WTC11 (cell line): ENCODE measurements around the gene HNF1B. TPM values are rescaled to one million over a fixed set of nuclear protein-coding genes. Genes with fewer than 3 reads are reported as not detected.

Experiments
- ATAC-seq: fragments of 200-7000 bp; cut with Tn5 transposase; 2 replicates; pipeline ENCODE4 v1.10.0; 2021; ENCODE audit warnings: mild to moderate bottlenecking, moderate library complexity
- CTCF ChIA-PET: fragments of 300-600 bp; sonication (Branson Sonifier 250); formaldehyde crosslinking; loops from one replicate; lab custom pipeline; 2021; ENCODE audit warnings: antibody characterized with exemption; lab: Charles Lee
- POLR2A ChIA-PET: fragments of 350-600 bp; sonication (Branson Sonifier 250); formaldehyde crosslinking; loops from one replicate; lab custom pipeline; 2021; ENCODE audit warnings: antibody characterized with exemption; lab: Charles Lee
- DNase-seq: peaks from one replicate; pipeline ENCODE4 v3.0.0; 2021; ENCODE audit warnings: low spot score
- H3K27ac Mint-ChIP-seq: 2 replicates; pipeline ENCODE4 v1.8.0; 2021; ENCODE audit warnings: mixed read lengths
- H3K27me3 Mint-ChIP-seq: 2 replicates; pipeline ENCODE4 v1.8.0; 2021; ENCODE audit warnings: low read depth, mild to moderate bottlenecking, moderate library complexity, mixed read lengths
- H3K36me3 Mint-ChIP-seq: 2 replicates; pipeline ENCODE4 v1.8.0; 2021; ENCODE audit warnings: mixed read lengths
- H3K4me1 Mint-ChIP-seq: 2 replicates; pipeline ENCODE4 v1.8.0; 2022; ENCODE audit warnings: mixed read lengths
- H3K4me3 Mint-ChIP-seq: 2 replicates; pipeline ENCODE4 v1.8.0; 2021; ENCODE audit warnings: mild to moderate bottlenecking, moderate library complexity, mixed read lengths
- H3K9me3 Mint-ChIP-seq: 2 replicates; pipeline ENCODE4 v1.8.0; 2021; ENCODE audit warnings: mixed read lengths
- ARID4B ChIP-seq: sonication (generic); formaldehyde crosslinking; IDR thresholded peaks from 2 replicates; pipeline ENCODE4 v1.8.0; 2023; ENCODE audit warnings: missing genetic modification reagents, mild to moderate bottlenecking, borderline replicate concordance
- CDX4 ChIP-seq: fragments of 250-450 bp; sonication (Bioruptor Pico); IDR thresholded peaks from 2 replicates; pipeline ENCODE4 v1.9.0; 2021; ENCODE audit warnings: moderate library complexity, mild to moderate bottlenecking, inconsistent platforms, borderline replicate concordance
- FOXK1 ChIP-seq: sonication (generic); formaldehyde crosslinking; IDR thresholded peaks from 2 replicates; pipeline ENCODE4 v1.8.0; 2022; ENCODE audit warnings: mild to moderate bottlenecking, moderate library complexity, missing genetic modification reagents
- GABPB1 ChIP-seq: sonication (generic); formaldehyde crosslinking; IDR thresholded peaks from 2 replicates; pipeline ENCODE4 v1.8.1; 2023; ENCODE audit warnings: mild to moderate bottlenecking, missing genetic modification reagents
- GRHL2 ChIP-seq: fragments of 250-450 bp; sonication (Bioruptor Pico); IDR thresholded peaks from 2 replicates; pipeline ENCODE4 v1.8.0; 2022; ENCODE audit warnings: mild to moderate bottlenecking, moderate library complexity; ENCODE audit not compliant: insufficient replicate concordance, severe bottlenecking
- GTF2I ChIP-seq: fragments of 250-450 bp; sonication (Bioruptor Pico); conservative IDR thresholded peaks from 2 replicates; pipeline ENCODE4 v1.4.0; 2021; ENCODE audit warnings: mild to moderate bottlenecking
- JUN ChIP-seq: sonication (generic); formaldehyde crosslinking; IDR thresholded peaks from 2 replicates; pipeline ENCODE4 v1.8.0; 2023; ENCODE audit warnings: mild to moderate bottlenecking, missing genetic modification reagents
- RORB ChIP-seq: fragments of 250-450 bp; sonication (Bioruptor Pico); IDR thresholded peaks from 2 replicates; pipeline ENCODE4 v1.9.0; 2021; ENCODE audit warnings: mild to moderate bottlenecking
- SOX15 ChIP-seq: fragments of 250-450 bp; sonication (Bioruptor Pico); IDR thresholded peaks from 2 replicates; pipeline ENCODE4 v1.9.0; 2021; ENCODE audit warnings: mild to moderate bottlenecking
- TP53 ChIP-seq: sonication (generic); formaldehyde crosslinking; IDR thresholded peaks from 2 replicates; pipeline ENCODE4 v1.8.1; 2023; ENCODE audit warnings: mild to moderate bottlenecking, missing genetic modification reagents
- ZBTB21 ChIP-seq: sonication (generic); formaldehyde crosslinking; IDR thresholded peaks from 2 replicates; pipeline ENCODE4 v1.8.1; 2023; ENCODE audit warnings: mild to moderate bottlenecking, missing genetic modification reagents, borderline replicate concordance
- ZNF423 ChIP-seq: fragments of 250-450 bp; sonication (Bioruptor Pico); IDR thresholded peaks from 2 replicates; pipeline ENCODE4 v2.1.2; 2022; ENCODE audit warnings: mild to moderate bottlenecking, moderate library complexity
- total RNA-seq: library from RNA; stranded (reverse); gene quantifications from 3 replicates; pipeline ENCODE4 v1.2.3, GENCODE V29; 2021
- TF ChIP-seq, protein P1 (sequence below): fragments of 250-450 bp; sonication (Bioruptor Pico); conservative IDR thresholded peaks from 2 replicates; pipeline ENCODE4 v1.9.0; 2021; ENCODE audit warnings: mild to moderate bottlenecking
- TF ChIP-seq, protein P2 (sequence below): fragments of 250-450 bp; sonication (Bioruptor Pico); IDR thresholded peaks from 2 replicates; pipeline ENCODE4 v1.9.0; 2021; ENCODE audit warnings: mild to moderate bottlenecking
- TF ChIP-seq, protein P3 (sequence below): fragments of 250-450 bp; sonication (Bioruptor Pico); IDR thresholded peaks from 2 replicates; pipeline ENCODE4 v1.9.0; 2021; ENCODE audit warnings: mild to moderate bottlenecking
- TF ChIP-seq, protein P4 (sequence below): sonication (generic); formaldehyde crosslinking; conservative IDR thresholded peaks from 2 replicates; pipeline ENCODE4 v1.8.1; 2023; ENCODE audit warnings: mild to moderate bottlenecking, low read depth, missing genetic modification reagents, moderate library complexity

Gene HNF1B
- total RNA-seq, 1 experiment from 2014 or later, result 0.26 TPM

DNA sequence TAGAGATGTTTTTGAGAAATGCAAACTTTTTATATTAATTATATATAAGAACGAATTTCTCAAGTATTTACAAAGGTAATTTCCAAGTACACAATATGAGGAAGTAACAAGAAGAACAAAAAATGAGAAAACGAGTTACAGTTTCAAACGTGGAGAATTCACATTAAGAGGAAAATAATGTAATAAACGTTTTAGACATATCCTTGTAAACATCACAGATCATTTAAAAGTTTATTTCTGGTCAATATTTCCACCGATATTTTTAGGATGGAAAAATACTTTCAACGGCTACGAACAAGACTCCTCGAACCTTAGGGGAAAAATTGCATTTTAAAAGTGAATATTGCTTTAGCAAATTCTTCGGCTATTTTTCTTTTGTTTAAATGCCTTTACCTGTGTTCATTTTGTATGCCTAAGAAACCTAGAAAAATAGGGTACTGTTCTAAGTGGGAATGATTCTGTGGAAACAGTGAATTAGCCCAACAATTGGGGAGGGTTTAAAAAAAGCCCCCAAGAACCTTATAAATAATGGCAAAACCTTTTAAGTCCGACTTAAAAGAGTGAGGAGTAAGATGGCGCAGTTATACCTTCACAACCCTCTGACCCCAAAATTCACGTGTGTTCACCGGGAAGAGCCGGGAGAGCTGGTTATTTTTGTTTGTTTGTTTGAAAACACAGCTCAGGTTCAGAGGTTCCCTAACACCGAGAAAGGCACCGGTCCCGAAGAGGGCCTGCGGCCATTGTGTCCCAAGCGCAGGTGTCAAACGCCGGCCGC is 3.3 kb downstream of the HNF1B start:
- no peak overlapping the region for H3K27ac Mint-ChIP-seq
- TF ChIP-seq ARID4B (no peak), SOX15 (CRISPR knock-in tag) (no peak), ZNF423 (CRISPR knock-in tag) (no peak), ZBTB21 (CRISPR knock-in tag) (no peak), FOXK1 (CRISPR knock-in tag) (no peak), RORB (CRISPR knock-in tag) (no peak), GABPB1 (CRISPR knock-in tag) (no peak), JUN (CRISPR knock-in tag) (no peak), GTF2I (CRISPR knock-in tag) (no peak), GRHL2 (CRISPR knock-in tag) (no peak), TP53 (no peak), CDX4 (CRISPR knock-in tag) (no peak)
- TF ChIP-seq, protein P1, sequence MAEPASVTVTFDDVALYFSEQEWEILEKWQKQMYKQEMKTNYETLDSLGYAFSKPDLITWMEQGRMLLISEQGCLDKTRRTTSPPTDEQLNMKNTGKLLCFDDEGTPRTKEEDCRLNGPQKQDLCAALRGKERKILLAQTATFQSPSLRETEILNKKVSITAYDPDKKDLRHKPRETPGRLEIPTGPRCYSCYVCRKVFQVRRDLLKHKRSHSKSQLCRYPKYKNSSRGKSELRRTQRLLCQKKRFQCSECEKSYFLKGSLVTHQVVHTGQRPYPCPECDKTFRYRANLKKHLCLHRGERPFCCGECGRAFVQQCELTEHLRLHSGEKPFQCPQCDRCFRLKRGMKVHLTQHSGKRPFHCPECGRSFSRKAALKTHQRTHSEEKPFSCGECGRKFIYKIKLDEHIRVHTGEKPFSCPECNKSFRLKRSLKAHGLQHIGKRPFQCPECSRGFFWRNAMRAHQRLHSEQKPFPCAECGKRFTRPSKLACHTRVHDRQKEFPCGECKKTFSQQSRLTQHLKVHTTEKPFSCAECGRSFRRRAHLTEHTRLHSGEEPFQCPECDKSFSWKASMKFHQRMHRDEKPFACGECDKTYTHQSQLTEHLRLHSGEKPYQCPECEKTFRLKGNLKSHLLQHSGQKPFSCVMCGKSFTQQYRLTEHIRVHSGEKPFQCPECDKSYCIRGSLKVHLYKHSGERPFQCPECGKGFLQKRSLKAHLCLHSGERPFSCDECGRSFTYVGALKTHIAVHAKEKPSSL (CRISPR knock-in tag), result no peak
- TF ChIP-seq, protein P2, sequence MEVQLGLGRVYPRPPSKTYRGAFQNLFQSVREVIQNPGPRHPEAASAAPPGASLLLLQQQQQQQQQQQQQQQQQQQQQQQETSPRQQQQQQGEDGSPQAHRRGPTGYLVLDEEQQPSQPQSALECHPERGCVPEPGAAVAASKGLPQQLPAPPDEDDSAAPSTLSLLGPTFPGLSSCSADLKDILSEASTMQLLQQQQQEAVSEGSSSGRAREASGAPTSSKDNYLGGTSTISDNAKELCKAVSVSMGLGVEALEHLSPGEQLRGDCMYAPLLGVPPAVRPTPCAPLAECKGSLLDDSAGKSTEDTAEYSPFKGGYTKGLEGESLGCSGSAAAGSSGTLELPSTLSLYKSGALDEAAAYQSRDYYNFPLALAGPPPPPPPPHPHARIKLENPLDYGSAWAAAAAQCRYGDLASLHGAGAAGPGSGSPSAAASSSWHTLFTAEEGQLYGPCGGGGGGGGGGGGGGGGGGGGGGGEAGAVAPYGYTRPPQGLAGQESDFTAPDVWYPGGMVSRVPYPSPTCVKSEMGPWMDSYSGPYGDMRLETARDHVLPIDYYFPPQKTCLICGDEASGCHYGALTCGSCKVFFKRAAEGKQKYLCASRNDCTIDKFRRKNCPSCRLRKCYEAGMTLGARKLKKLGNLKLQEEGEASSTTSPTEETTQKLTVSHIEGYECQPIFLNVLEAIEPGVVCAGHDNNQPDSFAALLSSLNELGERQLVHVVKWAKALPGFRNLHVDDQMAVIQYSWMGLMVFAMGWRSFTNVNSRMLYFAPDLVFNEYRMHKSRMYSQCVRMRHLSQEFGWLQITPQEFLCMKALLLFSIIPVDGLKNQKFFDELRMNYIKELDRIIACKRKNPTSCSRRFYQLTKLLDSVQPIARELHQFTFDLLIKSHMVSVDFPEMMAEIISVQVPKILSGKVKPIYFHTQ (CRISPR knock-in tag), result no peak
- TF ChIP-seq, protein P3, sequence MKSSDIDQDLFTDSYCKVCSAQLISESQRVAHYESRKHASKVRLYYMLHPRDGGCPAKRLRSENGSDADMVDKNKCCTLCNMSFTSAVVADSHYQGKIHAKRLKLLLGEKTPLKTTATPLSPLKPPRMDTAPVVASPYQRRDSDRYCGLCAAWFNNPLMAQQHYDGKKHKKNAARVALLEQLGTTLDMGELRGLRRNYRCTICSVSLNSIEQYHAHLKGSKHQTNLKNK (CRISPR knock-in tag), result no peak
- TF ChIP-seq, protein P4, sequence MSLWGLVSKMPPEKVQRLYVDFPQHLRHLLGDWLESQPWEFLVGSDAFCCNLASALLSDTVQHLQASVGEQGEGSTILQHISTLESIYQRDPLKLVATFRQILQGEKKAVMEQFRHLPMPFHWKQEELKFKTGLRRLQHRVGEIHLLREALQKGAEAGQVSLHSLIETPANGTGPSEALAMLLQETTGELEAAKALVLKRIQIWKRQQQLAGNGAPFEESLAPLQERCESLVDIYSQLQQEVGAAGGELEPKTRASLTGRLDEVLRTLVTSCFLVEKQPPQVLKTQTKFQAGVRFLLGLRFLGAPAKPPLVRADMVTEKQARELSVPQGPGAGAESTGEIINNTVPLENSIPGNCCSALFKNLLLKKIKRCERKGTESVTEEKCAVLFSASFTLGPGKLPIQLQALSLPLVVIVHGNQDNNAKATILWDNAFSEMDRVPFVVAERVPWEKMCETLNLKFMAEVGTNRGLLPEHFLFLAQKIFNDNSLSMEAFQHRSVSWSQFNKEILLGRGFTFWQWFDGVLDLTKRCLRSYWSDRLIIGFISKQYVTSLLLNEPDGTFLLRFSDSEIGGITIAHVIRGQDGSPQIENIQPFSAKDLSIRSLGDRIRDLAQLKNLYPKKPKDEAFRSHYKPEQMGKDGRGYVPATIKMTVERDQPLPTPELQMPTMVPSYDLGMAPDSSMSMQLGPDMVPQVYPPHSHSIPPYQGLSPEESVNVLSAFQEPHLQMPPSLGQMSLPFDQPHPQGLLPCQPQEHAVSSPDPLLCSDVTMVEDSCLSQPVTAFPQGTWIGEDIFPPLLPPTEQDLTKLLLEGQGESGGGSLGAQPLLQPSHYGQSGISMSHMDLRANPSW (CRISPR knock-in tag), result no peak
- TF ChIP-seq, all 79 proteins: peak for 0
- 0 out of 2 replicates have a peak, but pooled peaks cover 3% of the 10 kb centered on the region for H3K9me3 Mint-ChIP-seq
- no peak for DNase-seq
- peaks cover 98% of the 10 kb centered on the region for H3K27me3 Mint-ChIP-seq
- peak overlapping the region; percentile 69 for H3K4me3 Mint-ChIP-seq
- ATAC-seq, result no peak; the same call in 1 of the 2 replicates
- ChIA-PET POLR2A (no interaction called here), CTCF (interaction anchor here (0.8 to 1.3 kb wide), 2 partner anchors 29 to 74 kb away, joined by 3 to 4 read pairs; no protein-coding TSS in a partner anchor)
- H3K4me1 Mint-ChIP-seq, result peaks cover 24% of the 10 kb centered on the region
- H3K36me3 Mint-ChIP-seq, result no peaks in the 10 kb centered on the region
